ENCODE results near the gene DNMT3L.

The DNMT3L gene

DNA sequence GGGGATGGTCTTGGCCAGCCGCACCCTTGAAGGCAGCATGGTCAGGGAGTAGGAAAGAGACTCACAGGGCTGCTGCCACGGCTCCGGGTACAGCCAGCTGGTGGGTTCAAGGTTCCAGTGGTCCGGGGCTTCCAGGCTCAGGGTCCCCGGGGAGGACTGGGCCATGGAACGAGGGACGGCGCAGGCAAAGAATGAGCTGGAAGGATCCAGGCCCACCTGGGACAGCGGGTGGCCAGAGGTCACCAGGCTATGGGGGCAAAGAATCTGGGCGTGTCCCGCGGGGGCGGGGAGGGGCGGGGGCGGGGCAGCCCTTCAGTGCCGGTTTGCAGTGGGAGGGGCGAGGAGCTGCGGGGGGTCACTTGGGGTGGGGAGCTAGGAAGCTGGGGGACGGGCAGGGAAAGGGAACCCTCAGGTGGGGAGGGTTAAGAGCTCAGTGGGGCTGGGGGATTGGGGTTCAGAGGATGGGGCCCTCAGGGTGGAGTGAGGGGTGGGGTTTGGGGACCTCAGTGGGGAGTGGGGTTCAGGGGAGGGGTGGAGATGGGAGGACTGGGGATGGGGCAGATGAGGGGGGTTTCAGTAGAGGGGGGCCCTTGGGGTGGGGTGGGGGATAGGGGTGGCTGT, at the start of gene DNMT3L:
DNMT3L (minus strand) TSS at position 223 of the 621 bp plus-strand sequence. CDS start 638 bp downstream, outside the sequence.
- TF ChIP-seq GATA2 (IDR thresholded peaks at IDR 0.05; ENCODE audit: low read depth, low read length) (no peak), GATA3 (IDR thresholded peaks at IDR 0.05; ENCODE audit: low read depth, low read length) (no peak)

DNA sequence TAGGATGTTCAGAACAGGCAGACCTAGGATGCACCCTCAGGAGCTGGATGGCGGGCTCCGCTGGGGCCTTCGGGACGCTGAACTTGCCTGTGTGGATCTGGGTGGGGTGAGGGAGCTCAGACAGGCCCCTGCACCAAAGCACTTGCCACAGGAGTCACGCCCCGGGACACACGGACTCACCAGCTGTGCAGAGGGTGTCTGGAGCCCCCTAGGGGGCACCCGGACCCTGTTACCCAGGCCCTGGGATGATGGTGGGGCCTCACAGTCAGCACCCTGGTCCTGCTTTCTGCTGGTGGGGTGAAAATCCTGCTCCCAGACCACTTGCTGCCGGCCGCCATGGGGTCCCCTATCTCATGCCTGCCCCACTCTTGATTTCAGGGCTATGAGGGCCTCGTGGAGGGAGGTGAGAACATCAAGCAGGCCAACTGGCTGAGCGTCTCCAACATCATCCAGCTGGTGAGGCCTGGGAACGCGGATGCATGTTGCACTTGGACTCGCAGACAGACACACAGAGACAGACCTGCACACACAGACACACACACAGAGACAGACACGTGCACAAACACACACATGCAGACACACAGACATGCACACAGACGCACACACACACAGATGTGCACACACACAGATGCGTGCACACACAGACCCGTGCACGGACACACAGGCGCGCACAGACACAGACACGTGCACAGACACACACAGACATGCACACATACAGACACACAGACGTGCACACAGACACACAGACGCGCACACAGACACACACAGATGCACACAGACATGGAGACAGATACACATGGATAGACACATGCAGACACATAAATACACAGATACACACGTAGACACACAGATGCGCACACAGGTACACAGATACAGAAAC, 49.2 kb upstream of the DNMT3L start:
- TF ChIP-seq GATA2 (IDR thresholded peaks at IDR 0.05; ENCODE audit: low read depth, low read length): no peak
- no peak for TF ChIP-seq GATA3 (IDR thresholded peaks at IDR 0.05; ENCODE audit: low read depth, low read length)

DNA sequence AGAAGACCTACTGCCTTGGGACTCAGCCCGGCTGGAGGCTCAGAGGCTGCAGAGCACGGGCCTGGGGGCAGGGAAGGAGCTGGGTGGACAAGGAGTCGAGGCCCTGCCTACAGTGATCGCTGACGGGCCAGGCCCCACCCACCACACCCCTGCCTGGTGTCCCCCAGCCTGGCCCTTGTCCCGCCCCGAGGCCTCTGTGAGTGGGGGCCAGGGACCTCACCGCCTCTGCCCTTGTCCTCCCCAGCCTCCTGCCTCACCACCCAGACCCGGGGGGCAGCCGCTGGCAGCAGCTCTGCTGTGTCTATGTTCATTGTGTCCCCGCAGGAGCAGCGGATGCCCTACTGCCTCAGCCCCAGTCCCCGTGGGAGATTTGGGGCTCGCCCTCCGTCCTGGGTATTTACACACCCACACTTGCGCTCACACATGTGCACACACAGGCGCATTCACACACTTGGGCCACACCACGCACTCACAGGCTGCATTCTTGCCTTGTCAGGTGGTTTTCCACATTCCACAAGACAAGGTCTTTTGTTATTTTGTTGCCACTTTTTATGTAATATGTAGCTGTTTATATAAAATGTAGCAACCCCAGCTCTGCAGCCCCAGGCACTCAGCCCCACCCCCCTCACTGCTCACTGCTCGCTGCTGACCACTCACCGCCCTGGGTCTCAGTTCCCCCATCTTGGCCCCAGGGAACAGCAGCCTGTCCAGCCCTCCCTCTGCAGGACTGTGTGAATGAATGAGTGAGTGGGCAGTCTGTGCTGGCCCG, 45.4 kb upstream of the DNMT3L start:
- TF ChIP-seq GATA3 (IDR thresholded peaks at IDR 0.05; ENCODE audit: low read depth, low read length): no peak
- TF ChIP-seq GATA2 (IDR thresholded peaks at IDR 0.05; ENCODE audit: low read depth, low read length): no peak

DNA sequence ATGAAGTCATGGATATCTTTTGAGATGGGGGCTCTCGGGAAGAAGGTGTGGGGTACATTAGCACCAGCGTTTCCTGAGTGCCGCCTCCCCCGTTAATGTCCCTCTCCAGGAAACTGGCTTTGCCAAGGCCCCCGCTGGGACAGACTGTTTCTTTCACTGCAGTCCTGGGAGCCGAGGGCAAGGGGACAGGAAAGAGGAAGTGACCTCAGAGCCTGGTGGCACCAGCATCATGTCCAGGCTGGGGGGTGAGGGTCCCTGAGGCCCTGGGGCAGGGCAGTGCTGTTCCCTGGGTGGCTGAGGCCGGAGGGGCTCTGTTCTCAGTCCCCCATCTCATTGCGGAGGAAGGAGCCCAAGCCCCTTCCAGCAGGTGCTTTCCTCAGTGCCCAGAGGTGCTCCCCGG, 44.0 kb upstream of the DNMT3L start:
- TF ChIP-seq GATA3 (IDR thresholded peaks at IDR 0.05; ENCODE audit: low read depth, low read length) (no peak), GATA2 (IDR thresholded peaks at IDR 0.05; ENCODE audit: low read depth, low read length) (no peak)

DNA sequence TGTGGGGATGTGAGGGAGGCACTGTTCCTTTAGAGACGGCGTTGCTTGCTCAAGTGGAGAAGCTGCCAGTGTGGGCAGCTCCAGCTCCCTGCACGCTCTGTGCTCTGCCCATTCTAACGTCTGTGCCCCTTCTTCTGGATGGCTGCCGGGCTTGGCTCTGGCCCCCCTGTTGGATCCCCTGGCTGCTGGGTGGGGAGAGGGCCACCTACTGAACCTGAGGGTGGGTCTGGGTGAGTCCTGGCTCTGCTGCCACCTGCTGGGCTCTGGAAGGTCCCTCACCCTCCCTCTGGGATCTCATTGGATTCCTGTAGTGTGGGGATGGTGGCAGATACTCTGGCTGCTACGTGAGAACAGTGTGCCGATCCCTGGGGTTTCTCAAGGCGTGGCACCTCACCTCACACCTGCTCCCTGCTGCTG, 43.2 kb upstream of the DNMT3L start:
- TF ChIP-seq GATA2 (IDR thresholded peaks at IDR 0.05; ENCODE audit: low read depth, low read length) (no peak), GATA3 (IDR thresholded peaks at IDR 0.05; ENCODE audit: low read depth, low read length) (no peak)

DNA sequence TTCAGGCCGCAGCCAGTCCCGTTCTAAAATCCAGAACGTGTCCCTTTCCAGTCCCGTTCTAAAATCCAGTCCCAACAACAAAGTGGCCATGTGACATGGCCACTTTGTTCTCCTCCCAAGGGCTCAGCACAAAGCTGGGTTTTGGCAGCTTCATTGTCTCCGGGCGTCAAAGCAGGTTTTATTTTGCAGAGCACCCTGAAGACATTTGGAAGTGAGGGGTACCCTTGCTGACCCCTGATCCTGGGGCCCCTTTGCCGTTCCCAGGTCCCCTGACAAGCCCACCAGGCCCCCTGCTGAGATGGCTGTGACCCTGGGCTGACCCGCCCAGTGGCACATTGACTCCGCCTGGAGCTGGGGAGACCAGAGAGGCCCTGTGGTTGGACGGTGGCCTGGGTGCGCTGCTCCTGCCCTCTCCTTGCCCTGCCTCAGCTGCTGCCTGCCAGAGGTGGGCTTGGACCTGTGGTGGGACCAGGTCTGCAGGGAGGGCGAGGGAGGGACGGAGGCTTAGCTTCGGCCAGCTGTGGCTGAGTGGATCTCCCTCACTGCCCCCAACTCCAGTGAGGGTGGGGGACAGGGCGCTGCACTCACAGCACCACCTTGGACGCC, 42.4 kb upstream of the DNMT3L start:
- TF ChIP-seq GATA2 (IDR thresholded peaks at IDR 0.05; ENCODE audit: low read depth, low read length) (no peak), GATA3 (IDR thresholded peaks at IDR 0.05; ENCODE audit: low read depth, low read length) (no peak)

DNA sequence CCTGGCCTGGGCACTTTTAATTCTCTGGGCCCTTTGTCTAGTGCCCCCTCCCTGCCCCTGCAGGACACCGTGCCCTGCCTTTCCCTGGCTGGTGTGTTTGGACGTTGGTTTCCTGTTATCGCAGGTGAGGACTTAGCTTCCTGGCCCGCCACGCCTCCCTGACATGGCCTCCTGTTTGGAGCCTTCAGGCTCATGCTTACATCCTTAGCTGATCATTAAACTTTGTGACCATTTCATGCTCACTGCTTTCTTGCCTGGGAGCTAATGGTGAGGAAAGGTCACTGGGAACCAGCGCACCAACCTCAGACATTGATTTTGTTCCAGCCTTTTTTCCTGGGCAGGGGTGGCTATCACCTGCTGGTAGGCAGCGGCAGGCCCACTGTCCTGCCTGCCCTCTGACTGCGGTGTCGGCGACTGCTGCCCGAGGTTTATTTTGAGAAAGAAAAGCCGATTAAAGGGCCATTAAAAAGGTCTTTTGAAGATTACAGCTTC, 41.8 kb upstream of the DNMT3L start:
- TF ChIP-seq GATA2 (IDR thresholded peaks at IDR 0.05; ENCODE audit: low read depth, low read length) (no peak), GATA3 (IDR thresholded peaks at IDR 0.05; ENCODE audit: low read depth, low read length) (no peak)

DNA sequence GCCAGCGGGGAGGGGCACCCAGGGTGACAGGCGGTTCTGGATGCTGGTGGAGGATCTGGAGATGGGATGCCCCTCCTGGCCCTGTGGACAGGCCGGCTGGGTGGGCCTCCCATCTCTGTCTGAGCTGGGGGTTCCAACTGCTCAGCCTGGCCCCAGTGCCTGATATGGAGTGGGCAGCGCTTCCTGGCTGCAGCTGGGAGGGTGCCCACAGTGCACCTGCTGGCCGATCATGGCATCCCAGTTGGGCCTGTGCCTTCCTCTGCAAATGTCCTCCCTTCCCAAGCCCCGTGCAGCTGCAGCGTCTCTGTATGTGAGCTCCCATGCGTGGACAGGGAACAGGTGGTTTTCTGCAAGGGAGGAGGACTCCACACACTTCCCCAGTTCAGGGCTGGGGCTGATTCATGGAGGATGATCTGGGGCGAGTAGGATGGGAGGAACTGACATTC, 40.3 kb upstream of the DNMT3L start:
- TF ChIP-seq GATA3 (IDR thresholded peaks at IDR 0.05; ENCODE audit: low read depth, low read length) (no peak), GATA2 (IDR thresholded peaks at IDR 0.05; ENCODE audit: low read depth, low read length) (no peak)

DNA sequence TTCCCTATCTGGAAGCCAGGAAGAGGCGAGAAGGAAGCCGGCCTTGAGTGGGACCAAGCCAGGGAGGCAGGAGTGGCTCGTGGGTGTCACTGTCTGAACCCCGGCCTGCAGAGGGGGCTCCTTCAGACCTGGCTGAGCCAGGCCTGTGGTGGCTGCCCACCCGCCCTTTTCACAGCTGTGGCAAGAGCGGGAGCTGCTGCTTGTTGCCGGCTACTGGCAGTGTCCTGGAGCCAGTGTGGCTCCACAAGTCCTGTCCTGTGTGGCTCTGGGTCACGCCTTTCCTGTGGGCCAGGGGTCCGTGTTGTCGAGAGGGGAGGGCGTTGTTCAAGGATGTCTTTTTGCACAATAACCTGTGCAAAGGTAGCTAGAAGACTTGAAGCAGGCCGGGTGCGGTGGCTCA, 39.4 kb upstream of the DNMT3L start:
- TF ChIP-seq GATA3 (IDR thresholded peaks at IDR 0.05; ENCODE audit: low read depth, low read length) (no peak), GATA2 (IDR thresholded peaks at IDR 0.05; ENCODE audit: low read depth, low read length) (no peak)

DNA sequence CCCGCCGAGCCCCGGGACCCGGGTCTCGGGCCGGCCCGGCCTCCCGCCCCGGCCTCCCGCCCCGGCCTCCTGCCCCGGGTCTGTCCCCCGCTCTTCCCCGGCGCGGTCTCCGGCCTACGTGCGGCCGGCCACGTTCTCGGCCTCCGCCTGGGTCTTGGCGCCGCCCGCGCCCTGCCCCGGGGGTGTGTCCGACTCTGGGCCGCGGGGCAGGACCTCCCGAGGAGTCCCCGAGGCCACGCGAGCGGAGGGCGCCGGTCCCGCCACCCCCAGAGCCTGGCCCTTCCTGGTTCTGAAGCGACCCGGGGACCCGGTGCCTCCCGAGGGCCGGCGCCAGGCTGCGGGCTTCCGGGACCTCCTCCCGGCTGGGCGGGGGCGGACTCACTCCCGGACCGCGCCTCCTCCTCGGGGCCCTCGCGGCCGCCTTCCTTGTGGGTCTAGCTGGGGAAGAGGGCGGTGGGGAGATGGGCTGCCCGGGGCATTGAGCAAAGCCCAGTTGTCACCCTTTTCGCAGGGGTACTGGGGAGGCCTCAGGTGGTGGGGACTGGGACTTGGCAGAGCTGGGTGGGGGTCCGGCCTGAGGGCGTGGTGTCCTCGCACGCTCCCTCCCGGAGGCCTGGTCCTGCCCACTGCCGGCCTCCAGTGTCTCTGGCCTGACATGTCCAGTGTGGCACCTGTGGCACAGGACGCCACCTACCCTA, 38.7 kb upstream of the DNMT3L start:
- TF ChIP-seq GATA3 (IDR thresholded peaks at IDR 0.05; ENCODE audit: low read depth, low read length) (no peak), GATA2 (IDR thresholded peaks at IDR 0.05; ENCODE audit: low read depth, low read length) (no peak)

DNA sequence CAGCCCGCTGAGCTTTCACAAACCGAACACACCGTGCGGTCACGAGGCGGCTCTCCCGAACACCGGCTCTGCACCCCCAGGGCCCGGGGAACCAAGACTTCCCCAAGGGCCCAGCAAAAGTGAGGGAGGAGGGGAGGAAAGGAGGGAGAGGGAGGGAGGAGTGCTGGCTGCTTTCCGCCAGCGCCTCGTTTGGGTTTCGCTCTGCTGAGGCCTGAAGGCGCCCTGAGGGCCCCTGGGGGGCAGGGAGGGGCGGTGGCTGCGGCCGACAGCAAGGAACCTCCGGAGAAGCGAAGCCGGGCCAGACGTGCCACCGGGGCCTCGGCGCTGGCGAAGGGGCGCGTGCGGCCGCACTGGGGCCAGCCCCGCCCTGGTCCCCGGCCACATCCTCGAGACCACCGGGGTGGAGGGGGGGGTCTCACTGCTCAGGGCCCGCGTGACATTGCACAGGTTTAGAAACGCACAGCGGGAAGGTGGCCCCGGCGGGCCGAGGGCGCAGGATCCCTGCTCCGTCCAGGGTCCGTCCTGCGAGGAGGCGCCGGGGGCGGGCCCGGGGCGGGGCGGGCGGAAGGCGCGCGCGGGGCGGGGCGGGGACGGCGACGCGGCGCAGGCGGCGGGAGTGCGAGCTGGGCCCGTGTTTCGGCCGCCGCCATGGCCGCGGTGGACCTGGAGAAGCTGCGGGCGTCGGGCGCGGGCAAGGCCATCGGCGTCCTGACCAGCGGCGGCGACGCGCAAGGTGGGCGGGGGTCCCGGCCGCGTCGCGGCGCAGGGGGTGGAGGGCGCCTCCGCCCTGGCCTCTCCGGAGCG, 38.0 kb upstream of the DNMT3L start, which contains the start of gene PFKL:
PFKL (plus strand) TSS at position 596 of the 804 bp plus-strand sequence; CDS start at position 649, 53 bp downstream.
- no peak for TF ChIP-seq GATA2 (IDR thresholded peaks at IDR 0.05; ENCODE audit: low read depth, low read length)

DNA sequence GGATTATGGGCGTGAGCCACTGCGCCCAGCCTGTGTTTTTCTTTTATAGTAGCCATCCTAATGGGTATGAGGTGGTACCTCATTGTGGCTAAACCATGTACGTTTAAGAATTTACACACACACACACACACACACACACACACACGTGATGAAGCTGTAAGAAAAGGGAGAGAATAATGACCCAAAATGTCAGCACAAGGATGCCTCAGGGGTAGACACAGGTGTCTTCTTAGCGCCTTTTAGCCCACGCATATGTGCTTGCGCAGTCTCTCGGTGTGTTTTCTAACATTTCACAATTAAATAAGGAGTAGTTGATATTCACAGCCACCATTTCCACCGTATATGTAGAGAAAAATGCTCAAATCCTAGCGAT, 37.4 kb upstream of the DNMT3L start:
- no peak for TF ChIP-seq GATA3 (IDR thresholded peaks at IDR 0.05; ENCODE audit: low read depth, low read length)
- TF ChIP-seq GATA2 (IDR thresholded peaks at IDR 0.05; ENCODE audit: low read depth, low read length): no peak
